Thyroid gland (tissue), 4 donors: Measurements from ENCODE around the gene MAGI1.
A peak's percentile ranks its signal among the peaks of the same experiment; 100 is the strongest.

ENCODE experiments used
- POLR2A ChIP-seq, 2 donors: fragments of 450-650 bp; IDR thresholded peaks; one replicate each; pipeline ENCODE4 v1.6.1; 2017; ENCODE audit warnings: antibody characterized with exemption in 2 of 2, mild to moderate bottlenecking in 2 of 2, moderate library complexity in 1 of 2
- TF ChIP-seq, protein P1 (sequence below), 6 experiments: fragments of 200-600 bp in 3 of 6; fragments of 450-650 bp in 3 of 6; sonication (generic) in 3 of 6; IDR thresholded peaks; one replicate each; pipeline ENCODE4 v1.5.1; 2016 to 2019; ENCODE audit warnings: antibody characterized with exemption in 6 of 6, mild to moderate bottlenecking in 2 of 6, inconsistent platforms in 1 of 6, moderate library complexity in 1 of 6

- TF ChIP-seq, protein P1, sequence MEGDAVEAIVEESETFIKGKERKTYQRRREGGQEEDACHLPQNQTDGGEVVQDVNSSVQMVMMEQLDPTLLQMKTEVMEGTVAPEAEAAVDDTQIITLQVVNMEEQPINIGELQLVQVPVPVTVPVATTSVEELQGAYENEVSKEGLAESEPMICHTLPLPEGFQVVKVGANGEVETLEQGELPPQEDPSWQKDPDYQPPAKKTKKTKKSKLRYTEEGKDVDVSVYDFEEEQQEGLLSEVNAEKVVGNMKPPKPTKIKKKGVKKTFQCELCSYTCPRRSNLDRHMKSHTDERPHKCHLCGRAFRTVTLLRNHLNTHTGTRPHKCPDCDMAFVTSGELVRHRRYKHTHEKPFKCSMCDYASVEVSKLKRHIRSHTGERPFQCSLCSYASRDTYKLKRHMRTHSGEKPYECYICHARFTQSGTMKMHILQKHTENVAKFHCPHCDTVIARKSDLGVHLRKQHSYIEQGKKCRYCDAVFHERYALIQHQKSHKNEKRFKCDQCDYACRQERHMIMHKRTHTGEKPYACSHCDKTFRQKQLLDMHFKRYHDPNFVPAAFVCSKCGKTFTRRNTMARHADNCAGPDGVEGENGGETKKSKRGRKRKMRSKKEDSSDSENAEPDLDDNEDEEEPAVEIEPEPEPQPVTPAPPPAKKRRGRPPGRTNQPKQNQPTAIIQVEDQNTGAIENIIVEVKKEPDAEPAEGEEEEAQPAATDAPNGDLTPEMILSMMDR (IDR thresholded peaks at IDR 0.05) = peak; percentile 34 to 80 (median 72)
- TF ChIP-seq POLR2A (IDR thresholded peaks at IDR 0.05) = no peak
These were observed 253.6 kb downstream of the MAGI1 start for GRCh38 chr3:65785065-65785645.
